DND-41 (cell line): ENCODE results near the gene GNB1L.

ENCODE experiments used
- CTCF ChIP-seq: IDR thresholded peaks from 2 replicates; pipeline ENCODE4 v1.5.1; 2012; ENCODE audit warnings: borderline replicate concordance, low read length, moderate library complexity, mild to moderate bottlenecking; ENCODE audit not compliant: poor library complexity, severe bottlenecking; ENCODE audit errors: extremely low read depth
- EZH2 ChIP-seq: IDR thresholded peaks from 3 replicates; pipeline ENCODE4 v1.6.1; 2012; ENCODE audit warnings: borderline replicate concordance, low read depth, mild to moderate bottlenecking, moderate library complexity, low read length, inconsistent platforms; ENCODE audit not compliant: severe bottlenecking

DNA sequence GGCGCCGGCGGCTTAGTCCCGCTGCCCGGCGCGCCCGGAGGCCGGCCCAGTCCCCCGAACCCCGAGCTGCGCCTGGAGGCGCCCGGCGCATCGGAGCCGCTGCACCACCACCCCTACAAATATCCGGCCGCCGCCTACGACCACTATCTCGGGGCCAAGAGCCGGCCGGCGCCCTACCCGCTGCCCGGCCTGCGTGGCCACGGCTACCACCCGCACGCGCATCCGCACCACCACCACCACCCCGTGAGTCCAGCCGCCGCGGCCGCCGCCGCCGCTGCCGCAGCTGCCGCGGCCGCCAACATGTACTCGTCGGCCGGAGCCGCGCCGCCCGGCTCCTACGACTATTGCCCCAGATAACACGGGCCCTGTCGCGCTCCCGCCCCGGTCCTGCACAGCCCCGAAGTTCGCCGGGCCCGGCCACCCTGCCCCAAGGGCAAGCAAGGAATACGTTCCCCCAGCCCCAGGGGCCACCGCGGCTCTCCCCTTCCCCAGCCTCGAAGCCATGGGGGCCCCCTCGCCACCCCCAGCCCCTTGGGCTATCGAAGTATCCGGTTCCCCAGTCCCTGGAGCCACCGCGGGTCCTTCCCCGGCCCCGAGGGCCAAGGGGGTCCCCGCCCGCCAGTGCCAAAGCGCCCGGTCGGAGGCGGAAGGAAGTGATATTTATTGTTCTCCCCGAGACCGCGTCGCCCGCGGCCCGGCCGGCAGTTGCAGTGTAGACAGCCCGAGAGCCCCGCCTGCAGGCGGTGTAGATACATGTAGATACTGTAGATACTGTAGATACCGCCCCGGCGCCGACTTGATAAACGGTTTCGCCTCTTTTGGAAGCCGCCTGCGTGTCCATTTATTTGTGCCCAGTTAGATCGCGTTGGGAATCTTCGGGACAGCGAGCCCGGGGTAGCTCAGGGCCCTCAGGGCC lies 87.9 kb downstream of the GNB1L start:
- TF ChIP-seq CTCF (peak; percentile 47), EZH2 (peak; percentile 87)
